Stimulated activated CD4-positive, alpha-beta T cell treated with anti-CD3 and anti-CD28 coated beads, Interleukin-1b, Interleukin-23, amount 100 ng/mL, for 4 hours (primary cell): ENCODE results near the gene SSUH2.

Source experiments
- DNase-seq, 2 donors: peaks; one replicate each; pipeline ENCODE4 v3.0.0-alpha.2; 2020; ENCODE audit warnings: low read depth in 2 of 2

Gene SSUH2

GRCh38 chr3:8579943-8580342 is 64.7 kb downstream of the SSUH2 start:
- DNase-seq = no peak

- no peak for DNase-seq
These were observed 65.5 kb downstream of the SSUH2 start for GRCh38 chr3:8579096-8579495.

- no peak for DNase-seq
These were observed 66.3 kb downstream of the SSUH2 start for GRCh38 chr3:8578282-8578681.

GRCh38 chr3:8576841-8577571 is 67.6 kb downstream of the SSUH2 start:
- DNase-seq = no peak

GRCh38 chr3:8576436-8576835 is 68.2 kb downstream of the SSUH2 start:
- DNase-seq = no peak

GRCh38 chr3:8575364-8576104 is 69.1 kb downstream of the SSUH2 start:
- no peak for DNase-seq

GRCh38 chr3:8574670-8575322 is 69.8 kb downstream of the SSUH2 start:
- no peak for DNase-seq

- no peak for DNase-seq
These were observed 70.4 kb downstream of the SSUH2 start for GRCh38 chr3:8574040-8574669.

GRCh38 chr3:8573342-8573926 is 71.2 kb downstream of the SSUH2 start:
- no peak for DNase-seq

GRCh38 chr3:8571256-8571655 is 73.3 kb downstream of the SSUH2 start:
- no peak for DNase-seq
